Karpas-422 (cell line): ENCODE measurements around the gene BLVRA. TPM values are rescaled to one million over a fixed set of nuclear protein-coding genes. Genes with fewer than 3 reads are reported as not detected.
A peak's percentile ranks its signal among the peaks of the same experiment; 100 is the strongest.
"Not testable (repeated sequence)": the region's sequence is repeated elsewhere in the genome, so short reads cannot be mapped to it uniquely, and the experiment has no call there.

Experiments used
- DNase-seq: peaks from one replicate; pipeline ENCODE4 v3.0.0-alpha.2; 2015
- H2AFZ ChIP-seq: fragments of 200-600 bp; sonication (generic); 2 replicates; pipeline ENCODE4 v1.6.1; 2014; ENCODE audit warnings: antibody characterized with exemption, low read length, mixed read lengths
- H3K27ac ChIP-seq: fragments of 200-600 bp; sonication (generic); 2 replicates; pipeline ENCODE4 v1.5.1; 2014; ENCODE audit warnings: mild to moderate bottlenecking, low read length, moderate library complexity
- H3K27me3 ChIP-seq: fragments of 200-600 bp; sonication (generic); 2 replicates; pipeline ENCODE4 v1.6.1; 2014; ENCODE audit warnings: low read length, mixed read lengths
- H3K36me3 ChIP-seq: fragments of 200-600 bp; sonication (generic); 2 replicates; pipeline ENCODE4 v1.6.1; 2014; ENCODE audit warnings: low read length, mixed read lengths; ENCODE audit not compliant: insufficient read depth
- H3K4me1 ChIP-seq: fragments of 200-600 bp; sonication (generic); 2 replicates; pipeline ENCODE4 v1.6.1; 2014; ENCODE audit warnings: mild to moderate bottlenecking, low read length, mixed read lengths
- H3K4me2 ChIP-seq: fragments of 200-600 bp; sonication (generic); 2 replicates; pipeline ENCODE4 v1.6.1; 2014; ENCODE audit warnings: low read length, low read depth, mild to moderate bottlenecking; ENCODE audit not compliant: poor library complexity, severe bottlenecking
- H3K4me3 ChIP-seq: fragments of 200-600 bp; sonication (generic); 2 replicates; pipeline ENCODE4 v1.5.1; 2014; ENCODE audit warnings: mild to moderate bottlenecking, antibody characterized with exemption, low read length, mixed read lengths
- H3K79me2 ChIP-seq: fragments of 200-600 bp; sonication (generic); 2 replicates; pipeline ENCODE4 v1.6.1; 2014; ENCODE audit warnings: mild to moderate bottlenecking, low read length, mixed read lengths
- H3K9ac ChIP-seq: fragments of 200-600 bp; sonication (generic); 2 replicates; pipeline ENCODE4 v1.6.0; 2014; ENCODE audit warnings: low read length
- H3K9me2 ChIP-seq: fragments of 200-600 bp; sonication (generic), shearing (Covaris generic); replicated peaks from 2 replicates; pipeline ENCODE4 v1.6.0; 2014; ENCODE audit warnings: mild to moderate bottlenecking, low read length, moderate library complexity; ENCODE audit not compliant: insufficient read depth
- H3K9me3 ChIP-seq: fragments of 300-700, 200-600 bp; sonication (generic); 2 replicates; pipeline ENCODE4 v1.6.1; 2014; ENCODE audit warnings: low read length, mixed read lengths
- H4K20me1 ChIP-seq: fragments of 200-600 bp; sonication (generic); 2 replicates; pipeline ENCODE4 v1.6.1; 2014; ENCODE audit warnings: mild to moderate bottlenecking, antibody characterized with exemption, low read length, low read depth; ENCODE audit not compliant: insufficient read depth
- total RNA-seq: library from RNA; depleted of rRNA; stranded (reverse); fragments of >200 nt; shearing (Covaris generic); gene quantifications from 2 replicates; pipeline ENCODE4 v1.2.3, GENCODE V29; 2014; ENCODE audit warnings: low replicate concordance; rRNA removed

BLVRA gene, protein sequence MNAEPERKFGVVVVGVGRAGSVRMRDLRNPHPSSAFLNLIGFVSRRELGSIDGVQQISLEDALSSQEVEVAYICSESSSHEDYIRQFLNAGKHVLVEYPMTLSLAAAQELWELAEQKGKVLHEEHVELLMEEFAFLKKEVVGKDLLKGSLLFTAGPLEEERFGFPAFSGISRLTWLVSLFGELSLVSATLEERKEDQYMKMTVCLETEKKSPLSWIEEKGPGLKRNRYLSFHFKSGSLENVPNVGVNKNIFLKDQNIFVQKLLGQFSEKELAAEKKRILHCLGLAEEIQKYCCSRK
- total RNA-seq, result not detected in 2 replicates

DNA sequence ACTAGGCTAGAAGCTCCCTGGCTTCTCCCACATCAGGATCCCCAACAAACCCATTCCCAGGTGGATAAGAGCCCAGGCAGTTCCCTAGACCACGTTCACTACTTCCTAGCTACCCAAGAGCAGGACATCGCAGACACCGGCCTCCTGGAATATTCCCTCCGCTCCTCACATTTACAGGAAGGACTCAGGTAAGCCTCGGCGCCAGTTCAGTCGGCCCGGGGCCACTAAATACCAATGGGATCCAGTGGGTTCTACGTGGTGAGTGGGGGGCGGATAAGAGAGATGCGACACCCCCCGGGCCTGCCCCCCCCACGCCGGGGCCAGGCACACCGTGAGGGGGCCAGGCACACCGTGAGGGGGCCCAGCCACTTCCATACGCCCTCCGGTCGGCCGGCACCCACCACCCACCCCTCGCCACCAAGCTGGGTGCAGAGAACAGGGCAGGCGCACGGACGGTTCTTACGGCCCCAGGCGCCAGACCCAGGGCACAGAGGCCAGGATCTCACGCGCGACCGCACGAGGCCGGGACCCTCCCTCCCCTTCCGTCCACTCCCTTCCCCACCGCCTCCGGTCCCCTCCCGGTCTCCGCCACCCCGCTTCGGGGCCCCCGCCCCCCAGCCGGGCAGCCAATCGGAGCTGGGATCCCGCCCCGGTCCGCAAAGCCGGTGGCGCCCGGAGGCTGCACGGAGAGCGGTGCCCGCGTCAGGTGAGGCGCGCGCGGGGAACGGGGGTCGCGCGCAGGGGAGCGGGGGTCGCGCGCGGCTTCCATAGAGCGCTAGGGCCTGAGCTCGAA, at the start of gene BLVRA:
Gene BLVRA (plus strand): TSS at position 652 of the 793 bp plus-strand sequence. CDS start 12,479 bp downstream, outside the sequence.
- no peaks in the 10 kb centered on the region for H3K36me3 ChIP-seq
- H3K27ac ChIP-seq, result no peak within 1 kb of the TSS
- H3K27me3 ChIP-seq, result no peaks in the 10 kb centered on the region
- H3K4me2 ChIP-seq, result peak within 1 kb of the TSS; percentile 67
- H3K9me3 ChIP-seq, result no peaks in the 10 kb centered on the region
- no peaks in the 10 kb centered on the region for H3K79me2 ChIP-seq
- H3K9ac ChIP-seq, result peak within 1 kb of the TSS; percentile 54
- no peaks in the 10 kb centered on the region for H3K9me2 ChIP-seq
- no peak for DNase-seq
- H2AFZ ChIP-seq, result peak within 1 kb of the TSS; percentile 49; the same call in 1 of the 2 replicates
- peaks cover 4% of the 10 kb centered on the region; the same call in 1 of the 2 replicates for H3K4me1 ChIP-seq
- peak within 1 kb of the TSS; percentile 63 for H3K4me3 ChIP-seq
- H4K20me1 ChIP-seq, result no peaks in the 10 kb centered on the region

DNA sequence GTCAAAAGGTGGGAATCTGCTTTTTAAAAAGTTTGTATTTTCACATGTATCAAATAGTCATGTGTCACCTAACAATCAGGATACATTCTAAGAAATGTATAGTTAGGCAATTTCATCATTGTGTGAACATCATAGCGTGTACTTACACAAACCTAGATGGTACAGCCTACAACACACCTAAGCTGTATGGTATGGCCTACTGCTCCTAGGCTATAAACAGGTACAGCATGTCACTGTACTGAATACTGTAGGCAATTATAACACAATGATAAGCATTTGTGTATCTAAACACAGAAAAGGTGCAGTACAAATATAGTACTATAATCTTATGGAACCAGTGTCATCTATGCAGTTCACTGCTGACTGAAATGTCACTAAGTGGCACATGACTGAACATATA, 47.0 kb upstream of the BLVRA start:
- no peak overlapping the region for H2AFZ ChIP-seq
- no peaks in the 10 kb centered on the region for H3K27me3 ChIP-seq
- no peaks in the 10 kb centered on the region for H3K36me3 ChIP-seq
- no peak for DNase-seq
- no peak overlapping the region for H3K9ac ChIP-seq
- no peak overlapping the region for H3K27ac ChIP-seq
- no peaks in the 10 kb centered on the region for H4K20me1 ChIP-seq
- peaks cover 6% of the 10 kb centered on the region for H3K4me1 ChIP-seq
- peaks cover 85% of the 10 kb centered on the region for H3K79me2 ChIP-seq
- H3K4me3 ChIP-seq, result no peak overlapping the region
- H3K4me2 ChIP-seq, result no peak overlapping the region
- H3K9me2 ChIP-seq, result no peaks in the 10 kb centered on the region
- H3K9me3 ChIP-seq, result no peaks in the 10 kb centered on the region

DNA sequence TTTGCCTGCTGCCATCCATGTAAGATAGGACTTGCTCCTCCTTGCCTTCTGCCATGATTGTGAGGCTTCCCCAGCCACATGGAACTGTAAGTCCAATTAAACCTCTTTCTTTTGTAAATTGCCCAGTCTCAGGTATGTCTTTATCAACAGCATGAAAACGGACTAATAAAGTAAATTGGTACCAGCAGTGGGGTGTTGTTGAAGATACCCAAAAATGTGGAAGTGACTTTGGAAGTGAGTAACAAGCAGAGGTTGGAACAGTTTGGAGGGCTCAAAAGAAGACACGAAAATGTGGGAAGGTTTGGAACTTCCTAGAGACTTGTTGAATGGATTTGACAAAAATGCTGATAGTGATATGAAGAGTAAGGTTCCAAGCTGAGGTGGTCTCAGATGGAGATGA, 42.5 kb upstream of the BLVRA start:
- Histone ChIP-seq H3K79me2 (peaks cover 94% of the 10 kb centered on the region), H4K20me1 (peaks cover 15% of the 10 kb centered on the region; the same call in 1 of the 2 replicates)
- not testable (repeated sequence) for H3K4me1 ChIP-seq, DNase-seq, H3K27me3 ChIP-seq, H3K36me3 ChIP-seq, H3K9me2 ChIP-seq, H3K9me3 ChIP-seq, H3K4me3 ChIP-seq, H3K4me2 ChIP-seq, H2AFZ ChIP-seq, H3K27ac ChIP-seq, H3K9ac ChIP-seq

DNA sequence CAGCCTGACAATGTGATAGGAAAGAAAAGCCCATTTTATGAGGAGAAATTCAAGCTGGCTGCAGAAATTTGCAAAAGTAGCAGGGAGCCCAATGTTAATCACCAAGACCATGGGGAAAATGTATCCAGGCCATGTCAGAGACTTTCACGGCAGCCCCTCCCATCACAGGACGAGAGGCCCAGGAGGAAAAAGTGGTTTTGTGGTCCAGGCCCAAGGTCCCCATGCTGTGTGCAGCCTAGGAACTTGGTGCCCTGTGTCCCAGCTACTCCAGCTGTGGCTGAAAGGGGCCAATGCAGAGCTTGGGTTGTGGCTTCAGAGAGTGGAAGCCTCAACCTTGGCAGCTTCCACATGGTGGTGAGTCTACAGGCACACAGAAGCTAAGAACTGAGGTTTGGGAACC, 41.9 kb upstream of the BLVRA start:
- no peak overlapping the region for H3K27ac ChIP-seq
- no peaks in the 10 kb centered on the region; the same call in 1 of the 2 replicates for H3K4me1 ChIP-seq
- no peak overlapping the region for H3K9ac ChIP-seq
- peaks cover 93% of the 10 kb centered on the region for H3K79me2 ChIP-seq
- peaks cover 15% of the 10 kb centered on the region; the same call in 1 of the 2 replicates for H4K20me1 ChIP-seq
- no peaks in the 10 kb centered on the region for H3K36me3 ChIP-seq
- H3K4me3 ChIP-seq, result no peak overlapping the region
- DNase-seq, result no peak
- no peaks in the 10 kb centered on the region for H3K9me2 ChIP-seq
- no peaks in the 10 kb centered on the region for H3K9me3 ChIP-seq
- no peak overlapping the region for H3K4me2 ChIP-seq
- H2AFZ ChIP-seq, result no peak overlapping the region
- H3K27me3 ChIP-seq, result no peaks in the 10 kb centered on the region

DNA sequence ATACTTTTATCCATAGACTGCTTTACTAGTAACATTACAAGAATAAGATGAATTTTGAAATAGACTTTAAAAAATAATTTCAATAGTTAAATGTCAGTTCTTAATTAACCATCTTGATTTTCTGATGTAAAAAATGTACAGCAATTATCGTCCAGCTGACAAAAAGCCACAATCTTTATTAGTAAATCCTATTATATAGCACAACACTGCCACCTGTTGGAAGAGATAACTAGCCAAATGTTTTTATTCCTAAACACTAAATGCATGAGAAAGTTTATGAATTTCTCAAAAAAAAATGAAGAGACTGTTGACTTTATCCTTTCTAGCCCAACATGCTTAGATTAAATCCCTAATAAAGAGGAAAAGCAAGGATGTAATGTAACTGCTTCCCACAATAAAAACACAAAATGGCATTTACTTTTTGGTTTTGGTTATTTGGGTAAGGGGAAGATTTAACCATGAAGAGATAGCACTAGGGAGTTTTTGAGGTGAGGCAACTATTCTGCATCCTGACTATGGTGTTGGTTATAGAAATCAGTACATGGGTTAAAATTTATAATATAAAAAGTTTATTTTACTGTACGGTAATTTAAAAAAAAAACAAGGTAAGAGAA, 37.2 kb upstream of the BLVRA start:
- H4K20me1 ChIP-seq, result peaks cover 38% of the 10 kb centered on the region
- peak; percentile 84 for DNase-seq

DNA sequence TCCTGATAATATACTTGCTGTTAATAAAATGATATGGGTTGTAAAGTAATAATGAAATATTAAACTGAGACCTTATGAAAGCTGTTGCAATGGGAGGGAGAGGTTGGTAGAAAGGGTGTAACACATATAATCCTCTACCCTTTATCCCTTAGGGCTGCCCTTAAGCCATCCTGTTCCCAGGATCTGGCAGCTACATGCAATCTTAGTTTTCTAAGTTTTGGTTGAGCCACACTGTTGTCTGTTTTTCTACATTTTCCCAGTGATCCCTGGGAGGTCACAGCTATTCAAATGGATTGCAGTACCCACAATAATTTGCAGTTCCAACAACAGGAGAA, 35.5 kb upstream of the BLVRA start:
- Histone ChIP-seq H2AFZ (no peak overlapping the region), H3K27me3 (no peaks in the 10 kb centered on the region), H3K4me2 (no peak overlapping the region), H3K27ac (no peak overlapping the region), H3K9ac (no peak overlapping the region), H3K4me3 (no peak overlapping the region), H3K4me1 (peaks cover 13% of the 10 kb centered on the region), H3K36me3 (no peaks in the 10 kb centered on the region), H4K20me1 (peaks cover 42% of the 10 kb centered on the region), H3K9me3 (no peaks in the 10 kb centered on the region), H3K9me2 (no peaks in the 10 kb centered on the region), H3K79me2 (peaks cover 95% of the 10 kb centered on the region)
- DNase-seq, result no peak

More for the DNA sequence above, 37.2 kb upstream of the BLVRA start:
- Histone ChIP-seq H3K9ac (no peak overlapping the region), H2AFZ (no peak overlapping the region), H3K27me3 (no peaks in the 10 kb centered on the region), H3K27ac (no peak overlapping the region), H3K36me3 (no peaks in the 10 kb centered on the region), H3K9me2 (no peaks in the 10 kb centered on the region), H3K9me3 (no peaks in the 10 kb centered on the region), H3K79me2 (peaks cover 96% of the 10 kb centered on the region), H3K4me2 (no peak overlapping the region), H3K4me3 (no peak overlapping the region), H3K4me1 (peaks cover 3% of the 10 kb centered on the region; the same call in 1 of the 2 replicates)

DNA sequence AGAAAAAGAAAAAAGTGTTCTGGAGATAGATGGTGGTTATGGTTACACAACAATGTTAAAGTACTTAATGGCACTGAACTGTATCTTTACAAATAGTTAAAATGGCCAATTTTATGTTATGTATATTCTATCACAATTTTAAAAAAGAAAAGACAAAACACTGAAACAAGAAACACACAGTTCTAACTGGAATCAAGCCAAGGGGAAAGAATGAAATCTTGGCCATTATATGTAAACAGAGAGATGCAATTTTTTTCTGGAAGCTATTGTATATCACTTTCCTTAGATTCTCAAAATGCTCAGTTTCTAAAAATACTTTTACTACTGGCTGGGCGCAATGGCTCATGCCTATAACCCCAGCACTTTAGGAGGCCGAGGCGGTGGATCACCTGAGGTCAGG, 33.2 kb upstream of the BLVRA start:
- no peak for DNase-seq
- Histone ChIP-seq H3K27ac (no peak overlapping the region), H3K79me2 (peaks cover 85% of the 10 kb centered on the region), H4K20me1 (peaks cover 34% of the 10 kb centered on the region), H3K4me1 (peaks cover 25% of the 10 kb centered on the region), H3K4me2 (no peak overlapping the region), H3K9ac (no peak overlapping the region), H3K27me3 (no peaks in the 10 kb centered on the region), H3K9me2 (no peaks in the 10 kb centered on the region), H3K36me3 (no peaks in the 10 kb centered on the region), H2AFZ (no peak overlapping the region), H3K4me3 (no peak overlapping the region), H3K9me3 (no peaks in the 10 kb centered on the region)

DNA sequence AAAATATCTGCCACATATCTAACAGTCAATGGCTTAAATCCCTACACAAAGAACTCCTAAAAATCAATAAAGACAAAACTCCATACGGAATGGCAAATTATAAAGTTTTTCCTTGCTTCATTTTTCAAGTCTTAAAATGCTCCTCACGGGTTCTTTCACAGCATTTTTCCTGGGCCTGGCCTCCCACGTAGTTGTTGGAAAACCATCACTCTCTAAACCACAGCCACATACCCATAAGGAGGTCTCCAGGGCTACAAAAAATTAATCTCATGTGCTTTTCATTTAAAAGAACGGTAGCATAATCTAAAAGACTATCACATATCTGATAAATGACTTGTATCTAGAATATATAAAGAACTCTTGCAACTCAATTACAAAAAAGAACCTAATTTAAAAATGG, 32.0 kb upstream of the BLVRA start:
- H4K20me1 ChIP-seq, result peaks cover 26% of the 10 kb centered on the region; the same call in 1 of the 2 replicates
- no peaks in the 10 kb centered on the region for H3K27me3 ChIP-seq
- peaks cover 28% of the 10 kb centered on the region for H3K4me1 ChIP-seq
- no peak overlapping the region for H3K4me2 ChIP-seq
- no peak for DNase-seq
- no peak overlapping the region for H3K9ac ChIP-seq
- no peaks in the 10 kb centered on the region for H3K9me3 ChIP-seq
- no peak overlapping the region for H2AFZ ChIP-seq
- no peak overlapping the region for H3K27ac ChIP-seq
- H3K36me3 ChIP-seq, result no peaks in the 10 kb centered on the region
- H3K79me2 ChIP-seq, result peaks cover 73% of the 10 kb centered on the region
- H3K9me2 ChIP-seq, result no peaks in the 10 kb centered on the region
- no peak overlapping the region for H3K4me3 ChIP-seq
